NB4 (cell line): Measurements from ENCODE around the gene NLRP12.

Experiments used
- MYC ChIP-seq: IDR thresholded peaks from 2 replicates; pipeline ENCODE4 v1.6.1; 2011; ENCODE audit warnings: low read depth, low read length
- POLR2A ChIP-seq: IDR thresholded peaks from 2 replicates; pipeline ENCODE4 v1.6.1; 2011; ENCODE audit warnings: mild to moderate bottlenecking; ENCODE audit not compliant: insufficient read length; ENCODE audit errors: extremely low read depth
- TF ChIP-seq, protein P1 (sequence below): IDR thresholded peaks from one replicate; pipeline ENCODE4 v1.5.1; 2012; ENCODE audit warnings: low read depth, low read length
- TF ChIP-seq, protein P2 (sequence below): IDR thresholded peaks from 2 replicates; pipeline ENCODE4 v1.6.1; 2011; ENCODE audit warnings: low read depth, low read length

DNA sequence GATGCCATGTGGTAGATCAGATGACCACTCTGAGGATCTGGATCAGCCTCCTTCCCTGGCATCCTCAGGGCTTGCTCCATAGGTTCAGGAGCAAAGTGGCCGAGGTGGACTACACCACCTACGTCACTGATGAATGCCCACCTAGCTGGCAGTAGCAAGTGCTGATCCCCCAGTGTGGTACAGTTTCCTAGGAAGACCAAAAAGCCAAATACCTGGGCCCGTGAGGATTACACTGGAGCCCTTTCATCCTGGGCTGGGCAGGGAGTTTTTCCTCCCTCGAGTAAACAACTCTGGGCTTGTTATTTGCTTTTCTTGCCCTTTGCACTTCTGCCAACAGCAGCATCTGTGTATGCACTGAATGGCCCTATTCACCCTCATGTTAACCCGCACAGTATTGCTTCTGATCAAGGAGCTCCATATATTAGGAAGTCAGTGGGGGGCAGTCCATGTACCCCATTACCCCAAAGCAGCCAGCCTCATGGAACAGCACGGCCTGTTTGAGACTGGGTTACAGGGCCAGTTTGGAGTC is 40.3 kb upstream of the NLRP12 start:
- no peak for TF ChIP-seq POLR2A
- TF ChIP-seq MYC = no peak
- TF ChIP-seq, protein P1, sequence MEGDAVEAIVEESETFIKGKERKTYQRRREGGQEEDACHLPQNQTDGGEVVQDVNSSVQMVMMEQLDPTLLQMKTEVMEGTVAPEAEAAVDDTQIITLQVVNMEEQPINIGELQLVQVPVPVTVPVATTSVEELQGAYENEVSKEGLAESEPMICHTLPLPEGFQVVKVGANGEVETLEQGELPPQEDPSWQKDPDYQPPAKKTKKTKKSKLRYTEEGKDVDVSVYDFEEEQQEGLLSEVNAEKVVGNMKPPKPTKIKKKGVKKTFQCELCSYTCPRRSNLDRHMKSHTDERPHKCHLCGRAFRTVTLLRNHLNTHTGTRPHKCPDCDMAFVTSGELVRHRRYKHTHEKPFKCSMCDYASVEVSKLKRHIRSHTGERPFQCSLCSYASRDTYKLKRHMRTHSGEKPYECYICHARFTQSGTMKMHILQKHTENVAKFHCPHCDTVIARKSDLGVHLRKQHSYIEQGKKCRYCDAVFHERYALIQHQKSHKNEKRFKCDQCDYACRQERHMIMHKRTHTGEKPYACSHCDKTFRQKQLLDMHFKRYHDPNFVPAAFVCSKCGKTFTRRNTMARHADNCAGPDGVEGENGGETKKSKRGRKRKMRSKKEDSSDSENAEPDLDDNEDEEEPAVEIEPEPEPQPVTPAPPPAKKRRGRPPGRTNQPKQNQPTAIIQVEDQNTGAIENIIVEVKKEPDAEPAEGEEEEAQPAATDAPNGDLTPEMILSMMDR = no peak
- TF ChIP-seq, protein P2, sequence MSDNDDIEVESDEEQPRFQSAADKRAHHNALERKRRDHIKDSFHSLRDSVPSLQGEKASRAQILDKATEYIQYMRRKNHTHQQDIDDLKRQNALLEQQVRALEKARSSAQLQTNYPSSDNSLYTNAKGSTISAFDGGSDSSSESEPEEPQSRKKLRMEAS = no peak
